HT-29 (cell line): ENCODE results near the gene TAF12. TPM values are rescaled to one million over a fixed set of nuclear protein-coding genes. Genes with fewer than 3 reads are reported as not detected.
"Not testable (repeated sequence)": the region's sequence is repeated elsewhere in the genome, so short reads cannot be mapped to it uniquely, and the experiment has no call there.

Source experiments
- DNase-seq: peaks from one replicate; pipeline ENCODE4 v3.0.0-alpha.2; 2015; ENCODE audit warnings: low spot score
- small RNA-seq: library from RNA; depleted of rRNA; stranded (forward); fragments of <200 nt; gene quantifications from one replicate; pipeline ENCODE3, GENCODE V24; 2014
- total RNA-seq: library from RNA; depleted of rRNA; stranded (reverse); fragments of >200 nt; shearing (Covaris generic); gene quantifications from 2 replicates; pipeline ENCODE4 v1.2.3, GENCODE V29; 2014; rRNA removed

The TAF12 gene
- total RNA-seq, 1 experiment from 2014 or later, result 28.9 TPM

DNA sequence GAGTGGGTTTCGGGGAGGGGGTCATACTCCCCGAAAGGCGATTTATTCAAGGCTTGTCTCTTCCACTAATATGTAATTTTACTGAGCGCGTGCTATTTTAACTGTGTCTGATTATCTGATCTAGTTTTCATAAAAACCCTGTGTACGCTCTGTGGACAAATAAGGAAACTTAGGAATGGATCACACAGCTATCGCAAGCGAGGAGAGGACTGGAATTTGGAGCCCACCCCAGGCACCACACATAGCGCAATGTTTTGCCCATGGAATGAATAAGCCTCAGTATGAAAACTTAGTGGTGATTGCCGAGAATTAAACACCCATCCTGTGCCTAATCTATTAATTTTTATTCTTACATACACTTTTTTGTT is 60.6 kb downstream of the TAF12 start:
- peak; percentile 66 for DNase-seq

DNA sequence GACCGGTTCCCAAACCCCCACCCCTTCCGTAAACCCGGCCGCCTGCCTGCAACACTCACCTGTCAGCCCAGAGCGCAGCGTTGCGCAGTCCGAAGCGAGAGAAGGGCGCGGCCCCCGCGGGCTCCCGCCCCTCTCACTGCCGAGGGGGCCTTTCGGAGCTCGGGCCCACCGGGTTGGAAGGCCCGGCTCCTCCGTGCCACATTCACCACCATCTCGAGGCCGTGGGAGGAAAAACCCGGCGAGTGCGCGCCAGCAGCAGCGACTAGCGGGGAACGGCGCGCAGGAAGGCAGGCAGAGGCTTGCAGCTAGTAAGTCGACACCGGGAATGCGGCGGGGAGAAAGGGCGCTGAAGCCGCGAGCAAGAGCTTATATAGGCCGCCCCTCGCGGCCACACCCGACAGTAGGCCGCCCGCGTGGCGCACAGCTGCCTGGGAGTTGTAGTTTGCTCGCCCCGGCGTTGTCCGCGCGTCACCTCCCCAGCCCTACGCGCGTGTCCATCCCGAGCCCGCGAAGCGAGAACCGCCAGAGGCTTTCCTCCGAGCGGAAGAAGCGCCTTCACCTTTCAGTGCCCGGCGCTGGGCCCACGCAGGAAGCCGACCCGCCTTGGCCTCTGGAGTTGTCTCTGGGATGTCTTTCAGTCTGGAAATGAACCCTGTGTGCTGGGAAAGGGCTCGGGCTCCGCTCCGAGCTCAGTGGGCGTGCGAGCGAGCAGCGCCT is 61.2 kb downstream of the TAF12 start:
- peak; percentile 94 for DNase-seq

- DNase-seq, result peak; percentile 69
Measured at GRCh38 chr1:28580722-28581530, 61.9 kb downstream of the TAF12 start.

GRCh38 chr1:28579401-28579800 is 63.5 kb downstream of the TAF12 start:
- DNase-seq, result no peak

- DNase-seq, result no peak
Measured at GRCh38 chr1:28578696-28579218, 64.1 kb downstream of the TAF12 start.

- DNase-seq, result no peak
Measured at GRCh38 chr1:28577738-28578536, 64.9 kb downstream of the TAF12 start.

GRCh38 chr1:28577052-28577678 is 65.7 kb downstream of the TAF12 start:
- DNase-seq, result peak; percentile 39

DNA sequence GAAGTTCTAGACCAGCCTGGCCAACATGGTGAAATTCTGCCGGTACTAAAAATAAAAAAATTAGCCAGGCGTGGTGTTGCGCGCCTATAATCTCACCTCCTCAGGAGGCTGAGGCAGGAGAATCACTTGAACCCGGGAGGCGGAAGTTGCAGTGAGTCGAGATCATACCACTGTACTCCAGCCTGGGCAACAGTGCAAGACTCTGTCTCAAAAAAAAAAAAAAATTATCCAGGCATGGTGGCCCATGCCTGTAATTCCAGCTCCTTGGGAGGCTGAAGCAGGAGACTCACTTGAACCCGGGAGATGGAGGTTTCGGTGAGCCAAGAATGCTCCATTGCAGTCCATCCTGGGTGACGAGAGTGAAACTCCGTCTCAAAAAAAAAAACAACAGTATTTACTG is 69.3 kb downstream of the TAF12 start:
- no peak for DNase-seq

GRCh38 chr1:28572891-28573290 is 70.0 kb downstream of the TAF12 start:
- DNase-seq, result not testable (repeated sequence)

- DNase-seq, result no peak
Measured at GRCh38 chr1:28571911-28572310, 71.0 kb downstream of the TAF12 start.

GRCh38 chr1:28566931-28567330 is 75.9 kb downstream of the TAF12 start:
- DNase-seq, result no peak

DNA sequence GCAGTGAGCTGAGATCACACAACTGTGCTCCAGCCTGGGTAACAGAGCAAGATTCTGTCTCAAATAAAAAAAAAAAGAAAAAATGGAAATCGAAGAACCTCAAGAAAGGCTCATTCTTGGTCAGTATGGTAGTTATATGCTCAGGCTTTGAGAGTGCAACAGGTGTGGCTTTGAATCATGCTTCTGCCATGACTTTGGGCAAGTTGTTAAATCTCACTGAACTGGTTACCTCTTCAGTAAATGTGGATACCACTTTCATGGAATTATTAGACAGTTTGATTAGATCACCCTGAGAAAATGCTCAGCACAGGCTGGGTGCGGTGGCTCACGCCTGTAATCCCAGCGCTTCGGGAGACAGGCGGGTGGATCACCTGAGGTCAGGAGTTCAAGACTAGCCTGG is 77.1 kb downstream of the TAF12 start:
- DNase-seq, result no peak

- DNase-seq, result no peak
Measured at GRCh38 chr1:28565040-28565439, 77.8 kb downstream of the TAF12 start.

- DNase-seq, result no peak
Measured at GRCh38 chr1:28564310-28564709, 78.6 kb downstream of the TAF12 start.

DNA sequence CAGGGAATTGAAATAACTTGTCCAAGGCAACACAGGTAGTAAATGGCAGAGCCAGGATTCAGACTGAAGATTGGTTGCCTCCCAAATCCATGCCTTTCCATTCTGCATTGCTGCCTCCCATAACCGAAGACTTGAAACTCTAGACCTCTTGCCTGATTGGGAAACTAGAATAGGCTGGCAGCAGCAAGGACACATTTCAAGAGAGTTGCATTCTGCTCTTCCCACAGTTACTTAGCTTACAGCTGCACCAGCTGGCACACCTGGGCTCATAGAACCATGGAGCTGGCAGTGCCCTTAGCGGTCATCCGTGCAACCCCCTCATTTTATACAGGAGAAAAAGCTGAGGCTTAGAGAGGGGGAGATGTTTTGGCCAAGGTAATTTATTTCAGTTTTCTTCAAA is 82.0 kb downstream of the TAF12 start:
- no peak for DNase-seq

Small RNA genes within 50 kb of the gene (small RNA-seq; reads per million reads assigned to genes)
- gene RF00422 (not detected), gene RNU11 (not detected), gene SNORA16A (not detected), gene SNORA44 (not detected), gene SNORA61 (not detected), gene SNORD99 (12,566 reads per million, percentile 100 among the genes with 10 or more reads in this experiment)

Other genes starting within 250 kb of the TAF12 start
- 131 and 136 TPM in 2 replicates for gene RCC1, start 137.0 kb downstream of the TAF12 start, total RNA-seq
- gene TRNAU1AP, start 90.0 kb downstream of the TAF12 start, total RNA-seq, result 22.0 and 23.9 TPM in 2 replicates
- 0.81 and 0.97 TPM in 2 replicates for gene RAB42, start 50.8 kb downstream of the TAF12 start, total RNA-seq
- not detected in 2 replicates for gene RNU11, start 5.5 kb upstream of the TAF12 start, total RNA-seq
- gene GMEB1, start 25.7 kb upstream of the TAF12 start, total RNA-seq, result 6.2 and 9.2 TPM in 2 replicates
- gene YTHDF2, start 93.9 kb upstream of the TAF12 start, total RNA-seq, result 45.5 and 46.6 TPM in 2 replicates
- under 0.01 and 0.03 TPM in 2 replicates for gene OPRD1, start 169.1 kb upstream of the TAF12 start, total RNA-seq